GM19035 (cell line): Measurements from ENCODE around the gene IGSF3.
"Not testable (repeated sequence)": the region's sequence is repeated elsewhere in the genome, so short reads cannot be mapped to it uniquely, and the experiment has no call there.

Source experiments
- ATAC-seq: cut with Tn5 transposase; IDR thresholded peaks from one replicate; pipeline ENCODE4 v1.9.1; 2021; ENCODE audit not compliant: unreplicated experiment

The IGSF3 gene

DNA sequence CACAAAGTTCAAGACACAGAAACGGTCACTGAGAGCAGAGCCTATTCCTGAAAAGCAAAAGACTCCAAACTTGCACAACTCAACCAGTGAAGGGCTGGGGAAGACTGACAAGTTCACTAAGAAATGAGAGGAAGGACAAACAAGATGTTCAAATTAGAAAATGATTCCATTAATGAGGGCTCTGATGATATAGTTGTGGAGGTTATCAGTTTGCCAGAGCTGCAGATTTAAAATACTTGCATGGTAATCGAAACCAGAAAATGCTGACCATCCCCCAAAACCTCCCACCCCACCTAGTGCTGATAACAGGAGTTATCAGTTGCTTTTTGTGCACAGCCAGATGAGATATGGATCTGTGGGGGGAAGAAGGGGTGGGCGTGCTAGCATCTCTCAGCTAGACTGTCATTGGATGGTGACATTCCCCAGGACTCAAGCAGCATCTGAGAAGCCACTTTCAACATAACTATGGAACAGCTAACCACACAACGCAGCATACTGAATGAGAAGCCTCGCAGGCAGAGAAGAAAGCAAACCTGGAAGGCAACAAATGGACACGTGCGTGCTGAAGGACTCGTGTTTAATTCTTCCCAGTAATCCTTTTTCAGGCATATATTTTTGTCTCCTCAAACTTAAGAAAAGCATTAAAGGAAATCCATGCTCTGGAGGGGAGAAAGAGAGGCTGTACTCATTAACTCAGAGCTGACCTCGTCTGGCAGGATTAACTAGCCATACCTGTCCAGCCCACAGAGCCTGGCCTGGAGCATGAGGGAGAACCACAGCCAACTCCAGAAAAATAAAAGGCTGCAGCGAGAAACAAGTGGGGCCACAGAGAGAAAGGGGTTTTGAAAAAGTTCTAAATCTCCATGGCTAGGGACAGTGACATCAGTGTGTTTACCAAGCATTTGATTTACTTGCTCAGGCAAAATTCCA lies 35.3 kb downstream of the IGSF3 start:
- not testable (repeated sequence) for ATAC-seq

DNA sequence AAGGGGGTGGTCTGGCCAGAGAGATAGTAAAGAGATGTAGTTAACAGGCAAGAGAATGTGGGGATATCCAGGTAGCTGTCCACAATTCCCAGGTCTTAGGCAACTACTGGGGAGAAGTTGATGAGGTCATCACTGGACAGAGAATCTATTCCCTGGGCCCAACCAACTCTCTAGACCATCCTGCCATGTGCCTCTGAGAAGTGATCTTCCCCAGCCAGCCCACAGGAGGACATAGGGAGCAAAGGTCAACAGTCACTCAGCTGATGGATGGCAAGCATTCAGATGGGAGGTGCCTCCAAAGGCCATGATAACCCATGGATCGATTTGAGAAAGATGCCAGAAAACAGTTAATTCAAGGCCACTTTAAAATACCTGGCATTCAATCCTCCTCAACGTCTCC lies 36.0 kb downstream of the IGSF3 start:
- ATAC-seq = not testable (repeated sequence)

DNA sequence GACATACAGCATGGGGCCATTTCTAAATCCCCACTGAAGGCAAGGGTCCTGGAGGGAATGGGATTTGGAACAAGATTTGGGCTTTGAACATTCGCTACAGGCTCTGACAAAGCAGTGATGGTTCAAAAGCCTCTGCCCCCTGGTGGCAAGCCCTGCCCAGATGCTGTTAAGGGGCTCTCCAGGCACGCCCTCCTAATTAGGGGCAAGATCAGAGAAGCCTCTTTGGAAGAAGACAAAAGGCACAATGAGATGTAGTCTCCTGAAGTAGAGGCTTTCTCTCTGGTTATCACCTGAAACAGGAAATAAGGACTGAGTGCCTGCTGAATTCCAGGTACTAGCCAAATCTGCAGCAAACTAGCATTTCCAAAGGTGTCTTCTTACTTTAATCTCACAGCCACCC lies 37.5 kb downstream of the IGSF3 start:
- ATAC-seq = not testable (repeated sequence)

DNA sequence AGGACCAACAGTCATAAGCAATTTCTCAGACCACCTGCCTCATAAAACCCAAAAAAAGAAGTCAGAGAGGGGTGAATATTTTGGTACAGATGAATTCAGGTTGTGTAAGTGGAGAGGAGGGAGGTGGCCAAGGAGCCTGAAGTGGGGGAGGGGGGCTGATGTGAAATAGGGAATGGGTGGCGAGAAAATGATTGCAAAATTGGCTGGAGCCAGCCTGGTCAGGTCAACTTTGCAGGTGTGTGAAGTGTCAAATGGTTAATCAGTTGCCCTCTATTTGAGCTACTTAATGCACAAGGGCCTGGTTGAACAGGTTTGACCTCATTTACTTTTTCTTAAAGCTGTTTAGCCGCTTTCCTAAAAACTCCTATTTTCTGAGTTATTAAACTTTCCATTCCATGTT lies 38.1 kb downstream of the IGSF3 start:
- ATAC-seq = not testable (repeated sequence)

DNA sequence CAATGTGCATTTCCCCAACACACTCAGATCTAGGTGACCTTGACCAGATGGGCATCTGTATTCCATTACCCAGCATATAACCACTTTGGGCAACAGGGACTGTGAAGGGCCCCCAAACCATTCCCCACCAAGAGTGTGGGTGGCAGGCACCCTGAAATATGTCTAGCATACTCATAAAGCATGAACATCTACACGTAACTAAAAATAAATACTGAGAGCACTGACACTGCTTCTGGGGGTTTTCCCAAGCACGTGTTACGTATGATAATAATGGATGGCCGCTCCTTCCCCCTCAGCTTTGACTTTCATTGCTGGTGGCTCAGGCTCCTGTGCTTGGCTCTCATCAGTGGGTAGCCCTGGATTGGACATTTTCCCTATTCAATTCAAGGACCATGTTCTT lies 39.1 kb downstream of the IGSF3 start:
- ATAC-seq = no peak

DNA sequence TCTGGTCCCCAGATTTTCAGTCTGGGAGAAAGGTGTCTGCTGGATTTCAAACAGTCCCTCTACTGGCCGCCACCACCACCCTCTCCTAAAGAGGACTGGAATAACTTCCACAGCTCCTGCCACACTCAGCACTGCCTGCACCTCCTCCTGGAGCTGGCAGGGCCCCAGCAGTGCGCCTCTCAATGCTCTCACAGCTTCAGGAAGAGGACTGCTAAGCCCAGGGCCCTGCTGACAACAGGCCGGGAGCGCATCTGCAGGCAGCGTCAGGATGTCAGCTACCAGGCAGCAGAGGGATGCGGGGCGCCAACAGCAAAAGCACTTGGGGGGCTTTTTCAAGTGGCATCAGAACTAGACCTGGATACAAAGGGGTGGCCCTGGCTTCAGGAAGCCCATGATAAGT lies 40.2 kb downstream of the IGSF3 start:
- not testable (repeated sequence) for ATAC-seq

DNA sequence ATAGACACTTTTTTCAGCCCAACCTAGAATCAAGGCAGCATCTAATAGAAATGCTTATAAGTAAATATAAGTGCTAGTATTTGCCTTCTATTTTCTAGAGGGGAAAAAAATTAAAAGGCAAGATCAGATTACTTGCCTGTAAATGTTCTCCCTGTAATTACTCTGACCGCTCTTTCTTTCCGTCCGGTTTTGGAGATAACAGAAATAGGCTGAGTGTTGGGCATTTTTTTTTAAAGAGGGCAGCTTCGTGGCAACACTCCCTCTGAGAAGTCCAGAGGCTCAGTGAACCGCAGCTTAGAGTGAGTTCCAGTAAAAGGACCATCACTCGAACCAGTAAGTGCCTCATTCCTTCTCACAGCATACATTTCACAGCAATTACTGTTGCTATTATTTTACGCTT lies 40.6 kb downstream of the IGSF3 start:
- ATAC-seq = not testable (repeated sequence)

DNA sequence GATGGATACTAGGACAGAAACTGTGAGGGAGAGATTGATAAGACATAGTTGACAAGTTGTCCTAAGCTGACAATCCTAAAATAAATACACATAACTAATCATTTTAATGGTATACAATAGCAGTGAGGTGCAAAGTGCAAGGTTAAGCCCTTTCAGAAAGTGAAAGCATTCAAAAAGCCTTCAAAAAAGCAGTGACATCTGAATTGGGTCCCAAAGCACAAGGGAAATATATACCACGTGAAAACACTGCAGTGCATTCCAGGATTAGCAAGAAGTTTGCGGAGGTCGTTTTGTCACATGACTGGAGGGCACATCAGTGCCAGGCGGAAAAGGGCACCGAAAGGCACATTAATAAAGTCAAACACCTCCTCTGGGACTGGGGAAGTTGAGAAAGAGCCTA lies 42.4 kb downstream of the IGSF3 start:
- ATAC-seq = not testable (repeated sequence)

DNA sequence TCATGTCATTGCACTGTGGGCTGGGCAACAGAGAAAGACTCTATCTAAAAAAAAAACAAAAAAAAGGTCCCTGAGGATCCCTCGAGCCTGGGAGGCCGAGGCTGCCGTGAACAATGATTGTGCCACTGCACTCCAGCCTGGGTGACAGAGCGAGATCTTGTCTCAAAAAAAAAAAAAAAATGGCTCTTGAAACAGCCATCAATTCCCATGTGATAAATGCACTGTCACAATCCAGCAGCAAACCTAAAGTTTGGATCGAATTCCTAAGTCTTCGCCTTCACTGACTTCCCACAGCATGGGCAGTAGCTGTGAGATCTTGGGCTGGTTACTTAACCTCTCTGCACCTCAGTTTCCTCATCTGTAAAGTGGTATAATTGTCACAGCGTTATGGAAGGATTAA lies 43.5 kb downstream of the IGSF3 start:
- ATAC-seq = no peak

DNA sequence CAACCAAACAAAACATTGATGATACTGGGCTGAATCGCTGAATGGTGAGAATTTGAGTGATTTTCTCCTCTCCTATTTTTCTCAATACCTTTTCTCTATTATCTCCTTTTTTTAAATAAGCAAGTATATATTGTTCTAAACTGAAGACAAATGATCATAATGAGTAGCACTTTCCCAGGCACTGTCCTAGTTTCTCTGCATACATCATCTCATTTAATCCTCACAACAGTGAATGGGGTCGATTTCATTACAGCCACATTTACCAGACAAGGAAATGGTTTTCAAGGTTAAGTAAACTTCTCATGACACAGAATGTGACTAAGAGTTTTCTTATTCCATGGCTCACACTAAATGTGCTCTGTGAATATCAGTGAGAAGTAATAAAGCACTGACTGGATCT lies 45.0 kb downstream of the IGSF3 start:
- ATAC-seq = not testable (repeated sequence)

DNA sequence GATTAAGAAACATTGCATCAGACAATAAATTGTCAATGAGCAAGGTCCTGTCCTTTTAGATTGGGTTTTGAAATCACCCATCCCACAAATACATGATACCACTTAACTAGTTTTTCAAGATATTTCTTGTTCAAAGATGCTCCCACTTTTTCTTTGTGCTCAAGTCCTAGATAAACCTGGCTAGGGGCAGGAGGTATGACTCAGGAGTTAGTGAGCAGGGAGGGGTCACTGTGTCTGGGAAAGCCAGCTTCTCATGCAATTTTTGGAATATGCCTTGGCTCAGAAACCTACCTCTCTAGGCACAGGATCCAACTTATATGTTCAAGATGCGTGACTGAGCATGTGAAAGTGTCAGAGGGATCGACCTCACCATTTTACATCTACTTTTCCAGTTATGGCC lies 45.8 kb downstream of the IGSF3 start:
- ATAC-seq = not testable (repeated sequence)

DNA sequence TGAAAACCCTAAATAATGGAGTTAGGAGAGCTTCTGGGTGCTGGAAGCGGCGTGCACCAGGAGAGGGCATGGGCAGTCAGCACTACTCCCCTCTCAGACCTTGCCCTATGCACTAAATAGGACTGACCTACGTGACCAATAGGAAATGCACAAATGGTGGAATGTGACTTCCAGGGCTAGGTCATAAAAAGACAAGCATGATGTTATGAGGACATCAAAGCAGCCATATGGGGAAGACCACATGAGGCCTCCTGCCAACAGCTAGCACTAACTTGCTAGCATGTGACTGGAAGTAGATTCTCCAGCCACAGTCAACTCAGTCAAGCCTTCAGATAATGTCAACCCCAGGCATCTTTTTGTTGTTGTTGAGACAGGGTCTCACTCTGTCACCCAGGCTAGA lies 47.1 kb downstream of the IGSF3 start:
- ATAC-seq = not testable (repeated sequence)

DNA sequence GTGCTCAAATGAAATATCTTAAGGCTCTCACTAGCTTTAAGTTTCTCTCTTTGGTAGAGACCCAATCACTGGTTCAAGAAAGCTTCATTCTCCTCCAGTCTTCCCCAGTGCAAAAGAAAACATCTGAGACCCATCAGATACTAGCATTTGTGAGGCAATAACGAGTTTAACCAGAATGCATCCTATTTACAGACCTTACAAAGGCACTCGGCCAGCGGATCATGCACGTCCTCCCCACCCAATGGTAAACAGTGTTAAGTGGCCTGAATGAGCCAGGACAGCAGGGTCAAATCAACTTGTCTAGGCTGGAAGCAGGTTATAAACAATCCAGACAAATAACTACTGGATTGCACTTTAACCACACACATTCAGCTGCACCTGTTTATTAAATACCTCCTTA lies 48.4 kb downstream of the IGSF3 start:
- ATAC-seq = not testable (repeated sequence)

DNA sequence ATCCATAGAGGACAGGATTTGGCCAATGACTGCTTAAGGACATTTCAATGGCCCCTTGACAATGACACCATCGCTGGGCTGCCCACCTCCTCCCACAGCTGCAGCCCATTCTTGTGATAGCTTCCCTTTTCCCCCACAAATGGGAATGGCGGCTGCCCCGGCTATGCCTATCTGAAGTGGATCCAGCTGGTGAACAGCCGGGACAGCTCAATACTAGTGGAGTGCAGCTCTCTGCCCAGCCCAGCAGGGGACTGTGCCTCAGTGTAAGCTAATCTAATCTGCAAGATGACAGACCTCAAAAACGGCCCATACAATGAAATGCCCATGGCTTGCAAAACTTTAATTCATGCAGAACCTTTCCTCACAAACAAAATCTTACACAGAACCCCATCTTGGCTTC lies 49.7 kb downstream of the IGSF3 start:
- not testable (repeated sequence) for ATAC-seq

DNA sequence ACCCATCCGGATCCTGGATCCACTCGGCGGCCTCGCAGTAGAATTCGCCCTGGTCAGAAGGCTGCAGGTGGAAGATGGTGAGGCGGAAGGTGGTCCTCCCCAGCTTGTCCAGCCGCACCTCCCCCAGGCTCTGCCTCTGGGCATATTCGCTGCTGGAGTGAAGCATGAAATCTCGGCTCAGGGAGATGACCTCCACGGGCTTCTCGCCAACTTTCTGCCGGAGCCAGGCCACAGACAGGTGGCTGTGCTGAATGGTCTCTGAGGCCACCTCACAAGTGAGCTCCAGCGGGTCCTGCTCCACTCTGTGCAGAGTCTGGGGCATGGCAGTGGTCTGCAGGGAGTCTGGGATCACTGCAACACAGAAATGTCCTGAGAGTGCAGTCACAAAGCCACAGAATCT lies 53.7 kb downstream of the IGSF3 start:
- not testable (repeated sequence) for ATAC-seq

DNA sequence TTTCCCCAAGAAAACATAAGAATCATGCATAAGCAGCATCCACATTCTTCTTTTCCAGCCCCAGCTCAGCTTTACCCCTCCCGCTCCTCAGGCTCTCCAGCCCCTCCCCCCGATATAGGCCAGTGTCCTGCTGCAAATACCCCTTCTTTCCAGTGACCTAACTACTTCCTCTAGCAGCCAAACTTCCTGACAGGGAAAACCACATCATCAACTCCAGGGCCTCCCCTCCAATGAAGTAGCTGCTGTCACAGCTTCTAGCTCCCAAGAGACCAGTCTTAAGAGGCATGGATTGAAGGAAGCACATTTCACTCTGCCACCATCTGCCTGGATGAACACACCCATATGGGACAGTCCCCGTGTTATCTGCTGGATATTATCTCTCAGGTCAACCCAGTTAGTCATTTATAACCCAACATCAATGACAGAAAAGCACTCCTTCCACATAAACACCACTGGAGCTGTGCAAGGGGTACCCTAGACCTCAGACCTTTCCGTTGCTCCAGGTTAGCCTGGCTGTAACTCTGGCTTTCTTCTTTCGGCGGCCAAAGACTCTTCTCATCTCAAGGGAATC lies 57.6 kb downstream of the IGSF3 start:
- ATAC-seq = not testable (repeated sequence)

DNA sequence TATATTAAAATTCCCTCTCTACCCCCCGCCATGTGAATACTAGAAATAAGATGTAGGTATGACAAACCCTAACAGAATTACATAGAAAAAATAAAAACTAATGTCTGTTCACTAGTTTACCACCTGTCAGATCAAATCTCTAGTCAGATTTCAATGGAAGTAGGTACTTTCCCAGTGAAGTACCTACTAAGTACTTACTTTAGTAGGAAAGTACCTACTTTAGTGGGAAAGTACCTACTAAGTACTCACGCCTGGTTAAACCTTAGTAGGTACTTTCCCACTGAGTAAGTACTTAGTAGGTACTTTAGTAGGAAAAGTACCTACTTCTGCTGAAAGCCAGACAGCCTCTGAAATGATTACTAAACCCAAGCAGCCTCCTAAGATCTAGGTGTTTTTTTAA lies 58.7 kb downstream of the IGSF3 start:
- ATAC-seq = not testable (repeated sequence)

DNA sequence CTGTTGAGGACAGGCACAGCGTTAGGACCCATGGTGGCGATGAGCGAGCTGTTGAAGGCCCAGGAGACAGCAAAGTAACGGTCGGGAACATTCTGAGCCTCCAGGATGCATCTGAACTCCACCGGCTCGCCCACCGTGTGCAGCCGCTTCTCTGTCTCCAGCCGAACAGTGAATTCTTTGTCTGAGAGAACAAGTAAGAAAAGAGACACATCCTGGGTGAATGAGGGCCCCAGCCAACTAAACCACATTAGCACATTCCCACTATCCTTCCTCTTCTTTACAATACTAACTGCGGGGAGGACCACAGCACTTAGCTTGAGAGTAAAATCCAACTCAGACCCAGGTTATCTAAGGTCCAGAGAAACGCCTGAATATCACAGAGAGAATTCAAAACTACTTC lies 59.4 kb downstream of the IGSF3 start:
- not testable (repeated sequence) for ATAC-seq

DNA sequence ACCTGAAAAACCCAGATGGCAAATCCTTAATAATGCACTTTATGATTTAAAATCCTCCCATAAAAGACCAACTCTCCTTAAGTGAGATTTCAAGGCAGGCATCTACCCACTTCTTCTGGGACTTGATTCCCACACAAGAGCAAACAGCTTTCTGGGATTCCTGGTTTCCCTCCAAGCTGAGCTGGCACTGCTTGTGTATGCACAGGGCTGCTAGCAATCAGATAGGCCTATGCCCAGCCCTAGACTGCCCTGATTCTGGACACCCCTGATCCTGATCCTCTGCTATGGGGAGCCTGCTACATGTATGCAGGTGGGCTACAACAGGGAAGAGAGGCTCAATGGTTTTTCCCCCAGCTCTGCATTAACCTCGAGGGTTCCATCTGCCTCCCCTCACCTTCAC lies 60.1 kb downstream of the IGSF3 start:
- ATAC-seq = not testable (repeated sequence)

DNA sequence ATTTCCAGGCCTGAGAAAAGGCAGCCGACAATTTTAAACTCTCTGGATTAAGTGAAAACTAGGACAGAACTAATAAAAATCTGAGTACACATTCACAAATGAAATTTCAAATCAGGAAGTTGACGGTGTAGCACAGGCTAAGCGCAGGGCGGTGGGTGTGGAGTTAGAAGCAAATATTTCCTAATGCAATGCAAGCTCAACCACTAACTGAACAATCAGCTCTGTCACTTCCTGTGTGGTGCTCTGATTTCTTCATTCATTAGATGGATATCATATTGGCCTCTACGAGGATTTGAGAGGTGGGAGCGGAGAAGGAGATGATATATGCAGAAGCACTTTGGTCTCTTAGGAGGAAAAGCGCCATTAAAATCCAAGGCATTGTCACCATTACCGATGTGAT lies 61.5 kb downstream of the IGSF3 start:
- not testable (repeated sequence) for ATAC-seq

DNA sequence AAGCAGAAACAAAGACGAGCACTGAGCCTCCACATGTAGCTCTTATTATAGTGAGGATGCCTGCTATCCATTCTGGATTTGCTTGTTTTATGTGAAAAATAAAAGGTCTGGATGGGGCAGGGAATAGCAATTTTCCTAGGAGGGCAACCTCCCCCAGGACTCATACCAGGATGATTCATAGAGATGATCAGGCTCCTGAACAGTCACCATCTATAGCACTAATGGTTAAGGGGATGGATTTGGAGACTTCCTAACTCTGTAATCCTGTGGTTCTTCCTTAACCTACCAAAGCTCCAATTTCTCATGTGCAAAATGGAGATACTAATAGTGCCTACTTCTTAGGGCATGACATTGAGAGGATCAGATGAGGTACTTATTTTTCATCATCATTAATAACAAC lies 62.2 kb downstream of the IGSF3 start:
- ATAC-seq = no peak

DNA sequence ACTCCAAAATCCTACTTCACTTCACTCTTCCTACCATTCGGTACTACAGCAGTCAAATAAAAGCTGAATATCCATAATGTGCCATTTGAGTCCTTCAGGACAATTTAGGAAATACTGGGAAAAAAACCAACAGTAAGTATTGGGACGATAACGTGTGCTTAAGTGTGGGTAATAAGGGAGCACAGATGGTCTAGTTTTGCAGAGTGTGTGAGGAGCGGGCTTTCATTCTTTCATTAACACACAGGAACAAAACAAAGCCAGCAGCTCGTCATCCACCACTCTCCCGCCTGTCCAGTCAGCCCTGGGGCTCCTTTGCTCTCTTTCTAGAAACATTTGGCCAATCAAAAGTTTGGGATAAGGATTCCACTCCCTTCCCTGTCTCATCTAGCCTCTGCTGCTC lies 63.1 kb downstream of the IGSF3 start:
- not testable (repeated sequence) for ATAC-seq
